HEK293 (cell line): ENCODE measurements around the gene RITA1.
A peak's percentile ranks its signal among the peaks of the same experiment; 100 is the strongest.

Experiments used
- CTCF ChIA-PET: fragments of 350-600 bp; formaldehyde crosslinking; extraction: SDS; loops from one replicate; lab custom pipeline; 2021; ENCODE audit warnings: antibody characterized with exemption; lab: Yijun Ruan, JAX
- POLR2A ChIA-PET: fragments of 300-600 bp; formaldehyde crosslinking; extraction: SDS; loops from one replicate; lab custom pipeline; 2020; ENCODE audit warnings: antibody characterized with exemption, inconsistent platforms; lab: Yijun Ruan, JAX
- H3K27ac ChIP-seq: fragments of 200-500 bp; sonication (Bioruptor generic); 2 replicates; pipeline ENCODE4 v1.5.1; 2014; ENCODE audit warnings: low read depth, low read length, control low read depth, inconsistent platforms; ENCODE audit errors: extremely low read depth
- H3K36me3 ChIP-seq, 2 experiments: fragments of 200-500 bp in 1 of 2; sonication (Bioruptor generic) in 1 of 2; 1 replicate in 1 of 2; 2 replicates in 1 of 2; pipeline ENCODE4 v1.5.1; 2014 to 2017; ENCODE audit warnings: inconsistent platforms in 2 of 2, low read length in 2 of 2; ENCODE audit not compliant: control insufficient read depth in 2 of 2, insufficient read depth in 1 of 2
- H3K4me1 ChIP-seq: fragments of 200-500 bp; sonication (Bioruptor generic); 2 replicates; pipeline ENCODE4 v1.5.1; 2014; ENCODE audit warnings: mild to moderate bottlenecking, low read length, inconsistent platforms; ENCODE audit not compliant: control insufficient read depth, insufficient read depth
- H3K4me3 ChIP-seq: 2 replicates; pipeline ENCODE4 v1.5.1; 2011; ENCODE audit warnings: low read depth, mild to moderate bottlenecking, control low read depth, low read length, moderate library complexity
- H3K9me3 ChIP-seq: fragments of 200-500 bp; sonication (Bioruptor generic); 2 replicates; pipeline ENCODE4 v1.5.1; 2014; ENCODE audit warnings: low read depth, low read length, inconsistent platforms; ENCODE audit not compliant: control insufficient read depth, insufficient read depth
- BCL6B ChIP-seq: fragments of 450-650 bp; formaldehyde crosslinking; IDR thresholded peaks from 2 replicates; pipeline ENCODE4 v1.5.1; 2017; ENCODE audit warnings: missing biosample characterization, missing genetic modification characterization
- GLIS1 ChIP-seq: fragments of 450-650 bp; formaldehyde crosslinking; IDR thresholded peaks from 2 replicates; pipeline ENCODE4 v1.5.1; 2016; ENCODE audit warnings: missing biosample characterization, missing genetic modification characterization
- GLIS2 ChIP-seq: fragments of 450-650 bp; formaldehyde crosslinking; IDR thresholded peaks from 2 replicates; pipeline ENCODE4 v1.5.1; 2016; ENCODE audit warnings: missing biosample characterization, missing genetic modification characterization
- KLF17 ChIP-seq: fragments of 450-650 bp; formaldehyde crosslinking; IDR thresholded peaks from 2 replicates; pipeline ENCODE4 v1.5.1; 2016; ENCODE audit warnings: missing biosample characterization, missing genetic modification characterization
- RBAK ChIP-seq: fragments of 450-650 bp; formaldehyde crosslinking; IDR thresholded peaks from 2 replicates; pipeline ENCODE4 v1.5.1; 2016; ENCODE audit warnings: missing biosample characterization, missing genetic modification characterization
- SETDB1 ChIP-seq: IDR thresholded peaks from one replicate; pipeline ENCODE4 v1.6.1; 2017; ENCODE audit warnings: mild to moderate bottlenecking, low read length, moderate library complexity, mixed read lengths; ENCODE audit not compliant: insufficient read length
- SP3 ChIP-seq: fragments of 450-650 bp; formaldehyde crosslinking; IDR thresholded peaks from 2 replicates; pipeline ENCODE4 v1.5.1; 2016; ENCODE audit warnings: missing biosample characterization, missing genetic modification characterization
- YY1 ChIP-seq: fragments of 450-650 bp; formaldehyde crosslinking; IDR thresholded peaks from 2 replicates; pipeline ENCODE4 v1.5.1; 2018; ENCODE audit warnings: missing biosample characterization, missing genetic modification characterization
- YY2 ChIP-seq: fragments of 450-650 bp; formaldehyde crosslinking; IDR thresholded peaks from 2 replicates; pipeline ENCODE4 v1.5.1; 2016; ENCODE audit warnings: missing biosample characterization, missing genetic modification characterization
- ZBTB1 ChIP-seq: fragments of 450-650 bp; formaldehyde crosslinking; IDR thresholded peaks from 2 replicates; pipeline ENCODE4 v1.5.1; 2016; ENCODE audit warnings: missing biosample characterization, missing genetic modification characterization
- ZBTB10 ChIP-seq: fragments of 450-650 bp; formaldehyde crosslinking; IDR thresholded peaks from 2 replicates; pipeline ENCODE4 v1.5.1; 2016; ENCODE audit warnings: missing biosample characterization, missing genetic modification characterization
- ZBTB48 ChIP-seq: fragments of 450-650 bp; formaldehyde crosslinking; IDR thresholded peaks from 2 replicates; pipeline ENCODE4 v1.5.1; 2016; ENCODE audit warnings: missing biosample characterization, missing genetic modification characterization
- ZFP37 ChIP-seq: fragments of 450-650 bp; formaldehyde crosslinking; IDR thresholded peaks from 2 replicates; pipeline ENCODE4 v1.5.1; 2016; ENCODE audit warnings: missing biosample characterization, missing genetic modification characterization
- ZIC2 ChIP-seq: fragments of 450-650 bp; formaldehyde crosslinking; IDR thresholded peaks from 2 replicates; pipeline ENCODE4 v1.5.1; 2016; ENCODE audit warnings: missing biosample characterization, missing genetic modification characterization
- ZNF10 ChIP-seq: fragments of 450-650 bp; formaldehyde crosslinking; IDR thresholded peaks from 2 replicates; pipeline ENCODE4 v1.5.1; 2017; ENCODE audit warnings: missing biosample characterization, missing genetic modification characterization
- ZNF121 ChIP-seq: fragments of 450-650 bp; formaldehyde crosslinking; IDR thresholded peaks from 2 replicates; pipeline ENCODE4 v1.5.1; 2016; ENCODE audit warnings: missing biosample characterization, missing genetic modification characterization
- ZNF148 ChIP-seq: fragments of 450-650 bp; formaldehyde crosslinking; IDR thresholded peaks from 2 replicates; pipeline ENCODE4 v1.5.0; 2017; ENCODE audit warnings: missing biosample characterization, missing genetic modification characterization, borderline replicate concordance
- ZNF155 ChIP-seq: fragments of 450-650 bp; formaldehyde crosslinking; IDR thresholded peaks from 2 replicates; pipeline ENCODE4 v1.5.1; 2016; ENCODE audit warnings: missing biosample characterization, missing genetic modification characterization
- ZNF16 ChIP-seq: fragments of 450-650 bp; formaldehyde crosslinking; IDR thresholded peaks from 2 replicates; pipeline ENCODE4 v1.5.1; 2016; ENCODE audit warnings: low read depth, missing biosample characterization, missing genetic modification characterization
- ZNF48 ChIP-seq: fragments of 450-650 bp; formaldehyde crosslinking; IDR thresholded peaks from 2 replicates; pipeline ENCODE4 v1.5.1; 2016; ENCODE audit warnings: missing biosample characterization, missing genetic modification characterization
- ZNF510 ChIP-seq: fragments of 450-650 bp; formaldehyde crosslinking; IDR thresholded peaks from 2 replicates; pipeline ENCODE4 v1.5.1; 2018; ENCODE audit warnings: mild to moderate bottlenecking, missing genetic modification characterization, missing biosample characterization; ENCODE audit not compliant: insufficient replicate concordance
- ZNF514 ChIP-seq: fragments of 450-650 bp; formaldehyde crosslinking; IDR thresholded peaks from 2 replicates; pipeline ENCODE4 v1.5.1; 2016; ENCODE audit warnings: missing biosample characterization, missing genetic modification characterization
- ZNF776 ChIP-seq: fragments of 450-650 bp; formaldehyde crosslinking; IDR thresholded peaks from 2 replicates; pipeline ENCODE4 v1.5.0; 2017; ENCODE audit warnings: missing biosample characterization, missing genetic modification characterization, borderline replicate concordance
- ZSCAN16 ChIP-seq: fragments of 450-650 bp; formaldehyde crosslinking; IDR thresholded peaks from 2 replicates; pipeline ENCODE4 v1.5.1; 2016; ENCODE audit warnings: missing biosample characterization, missing genetic modification characterization
- TF ChIP-seq, protein P1 (sequence below): fragments of 450-650 bp; formaldehyde crosslinking; IDR thresholded peaks from 2 replicates; pipeline ENCODE4 v1.5.1; 2016; ENCODE audit warnings: missing biosample characterization, missing genetic modification characterization
- TF ChIP-seq, protein P2 (sequence below): fragments of 450-650 bp; formaldehyde crosslinking; IDR thresholded peaks from 2 replicates; pipeline ENCODE4 v1.5.1; 2016; ENCODE audit warnings: missing biosample characterization, missing genetic modification characterization

The RITA1 gene

DNA sequence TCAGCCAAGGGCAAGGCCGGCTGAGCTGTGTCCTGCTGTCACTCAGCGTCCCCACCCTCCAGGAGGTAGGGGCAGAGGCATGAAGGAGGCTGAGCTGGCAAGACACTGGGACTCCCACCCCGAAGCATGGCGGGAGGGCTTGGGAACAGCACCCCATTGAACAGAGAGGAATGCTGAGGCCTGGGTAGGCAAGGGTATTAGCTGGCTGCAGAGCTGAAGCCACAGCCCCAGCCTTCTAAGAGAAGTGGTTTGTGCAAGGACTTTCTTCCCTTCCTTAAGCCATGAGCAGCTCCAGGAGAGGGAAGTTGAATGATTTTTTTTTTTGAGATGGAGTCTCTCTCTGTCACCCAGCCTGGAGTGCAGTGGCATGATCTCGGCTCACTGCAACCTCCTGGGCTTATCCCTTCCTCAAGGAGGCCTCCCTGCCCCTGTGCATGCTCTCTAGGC, 42.6 kb upstream of the RITA1 start:
- POLR2A ChIA-PET: no interaction called here
- CTCF ChIA-PET: interaction anchor here (0.6 to 1.2 kb wide), 4 partner anchors 8 to 93 kb away, joined by 3 to 4 read pairs (median 3); no protein-coding TSS in a partner anchor

DNA sequence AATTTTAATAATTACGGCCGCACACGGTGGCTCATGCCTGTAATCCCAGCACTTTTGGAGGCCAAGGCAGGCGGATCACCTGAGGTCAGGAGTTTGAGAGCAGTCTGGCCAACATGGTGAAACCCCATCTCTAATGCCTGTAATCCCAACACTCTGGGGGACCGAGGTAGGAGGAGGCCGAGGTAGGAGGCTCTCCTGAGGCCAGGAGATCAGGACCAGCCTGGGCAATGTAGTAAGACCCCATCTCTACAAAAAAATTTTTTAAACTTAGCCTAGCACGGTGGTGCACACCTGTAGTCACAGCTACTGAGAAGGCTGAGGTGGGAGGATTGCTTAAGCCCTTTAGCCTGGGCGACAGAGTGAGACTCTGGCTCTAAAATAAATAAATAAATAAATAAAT, 41.6 kb upstream of the RITA1 start:
- ChIA-PET POLR2A (no interaction called here), CTCF (no interaction called here)
- H3K4me3 ChIP-seq: no peak overlapping the region

More for the DNA sequence above, 42.6 kb upstream of the RITA1 start:
- H3K27ac ChIP-seq: no peak overlapping the region
- H3K36me3 ChIP-seq: no peaks in the 10 kb centered on the region
- H3K4me1 ChIP-seq: no peaks in the 10 kb centered on the region
- no peak for TF ChIP-seq RBAK
- TF ChIP-seq SETDB1: no peak
- no peak for TF ChIP-seq ZIC2 (tag by site-specific recombination)
- no peak for TF ChIP-seq GLIS1
- no peak for TF ChIP-seq ZSCAN16
- TF ChIP-seq BCL6B (tag by site-specific recombination): no peak
- TF ChIP-seq ZNF155 (tag by site-specific recombination): no peak
- TF ChIP-seq, protein P1, sequence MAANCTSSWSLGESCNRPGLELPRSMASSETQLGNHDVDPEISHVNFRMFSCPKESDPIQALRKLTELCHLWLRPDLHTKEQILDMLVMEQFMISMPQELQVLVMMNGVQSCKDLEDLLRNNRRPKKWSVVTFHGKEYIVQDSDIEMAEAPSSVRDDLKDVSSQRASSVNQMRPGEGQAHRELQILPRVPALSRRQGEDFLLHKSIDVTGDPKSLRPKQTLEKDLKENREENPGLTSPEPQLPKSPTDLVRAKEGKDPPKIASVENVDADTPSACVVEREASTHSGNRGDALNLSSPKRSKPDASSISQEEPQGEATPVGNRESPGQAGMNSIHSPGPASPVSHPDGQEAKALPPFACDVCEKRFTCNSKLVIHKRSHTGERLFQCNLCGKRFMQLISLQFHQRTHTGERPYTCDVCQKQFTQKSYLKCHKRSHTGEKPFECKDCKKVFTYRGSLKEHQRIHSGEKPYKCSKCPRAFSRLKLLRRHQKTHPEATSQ (tag by site-specific recombination): no peak
- no peak for TF ChIP-seq ZNF10 (tag by site-specific recombination)
- no peak for TF ChIP-seq ZNF148 (tag by site-specific recombination)
- TF ChIP-seq ZNF16 (tag by site-specific recombination): no peak
- H3K4me3 ChIP-seq: no peak overlapping the region
- no peaks in the 10 kb centered on the region for H3K9me3 ChIP-seq

DNA sequence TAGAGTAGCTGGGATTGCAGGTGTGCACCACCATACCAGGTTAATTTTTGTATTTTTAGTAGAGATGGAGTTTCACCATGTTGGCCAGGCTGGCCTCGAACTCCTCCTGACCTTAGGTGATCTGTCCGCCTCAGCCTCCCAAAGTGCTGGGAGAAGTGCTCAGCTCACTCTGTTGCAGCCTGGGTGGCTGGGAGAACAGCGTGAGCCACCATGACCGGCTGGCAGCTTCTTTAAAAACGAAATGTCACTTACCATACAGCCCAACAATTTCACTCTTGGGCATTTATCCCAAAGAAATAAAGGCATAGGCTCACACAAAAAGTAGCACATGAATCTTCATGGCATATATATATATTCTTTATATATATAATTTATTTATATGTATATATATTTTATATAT, 40.7 kb upstream of the RITA1 start:
- no peaks in the 10 kb centered on the region for H3K36me3 ChIP-seq
- CTCF ChIA-PET: no interaction called here
- H3K4me3 ChIP-seq: no peak overlapping the region
- no peaks in the 10 kb centered on the region for H3K9me3 ChIP-seq
- H3K4me1 ChIP-seq: 0 out of 2 replicates have a peak, but pooled peaks cover 3% of the 10 kb centered on the region
- POLR2A ChIA-PET: no interaction called here
- H3K27ac ChIP-seq: no peak overlapping the region
- TF ChIP-seq GLIS2 (tag by site-specific recombination): no peak
- no peak for TF ChIP-seq ZBTB48 (tag by site-specific recombination)
- TF ChIP-seq ZNF510 (tag by site-specific recombination): no peak
- no peak for TF ChIP-seq YY1 (tag by site-specific recombination)
- TF ChIP-seq ZFP37 (tag by site-specific recombination): no peak
- no peak for TF ChIP-seq KLF17 (tag by site-specific recombination)
- no peak for TF ChIP-seq YY2 (tag by site-specific recombination)
- TF ChIP-seq, protein P2, sequence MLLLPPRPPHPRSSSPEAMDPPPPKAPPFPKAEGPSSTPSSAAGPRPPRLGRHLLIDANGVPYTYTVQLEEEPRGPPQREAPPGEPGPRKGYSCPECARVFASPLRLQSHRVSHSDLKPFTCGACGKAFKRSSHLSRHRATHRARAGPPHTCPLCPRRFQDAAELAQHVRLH (tag by site-specific recombination): no peak
- TF ChIP-seq ZNF776 (tag by site-specific recombination): no peak
- no peak for TF ChIP-seq ZBTB1 (tag by site-specific recombination)
- TF ChIP-seq ZBTB10 (tag by site-specific recombination): no peak
- TF ChIP-seq ZNF514: no peak
- no peak for TF ChIP-seq ZNF48 (tag by site-specific recombination)
- no peak for TF ChIP-seq ZNF155 (tag by site-specific recombination)

More for the DNA sequence above, 41.6 kb upstream of the RITA1 start:
- no peak overlapping the region for H3K27ac ChIP-seq
- H3K9me3 ChIP-seq: no peaks in the 10 kb centered on the region
- TF ChIP-seq SP3 (tag by site-specific recombination) (no peak), ZNF121 (tag by site-specific recombination) (peak; percentile 88)
- no peaks in the 10 kb centered on the region for H3K36me3 ChIP-seq
- no peaks in the 10 kb centered on the region for H3K4me1 ChIP-seq
